HG02588 (cell line): ENCODE data around the gene P3H1.
"Not testable (repeated sequence)": the region's sequence is repeated elsewhere in the genome, so short reads cannot be mapped to it uniquely, and the experiment has no call there.

Source experiments
- ATAC-seq: cut with Tn5 transposase; IDR thresholded peaks from one replicate; pipeline ENCODE4 v1.9.1; 2021; ENCODE audit warnings: mild to moderate bottlenecking, moderate library complexity; ENCODE audit not compliant: unreplicated experiment

Gene P3H1

GRCh38 chr1:42773420-42773819, 6.6 kb upstream of the P3H1 start:
- ATAC-seq = no peak

- ATAC-seq = no peak
These were observed 3.0 kb upstream of the P3H1 start for GRCh38 chr1:42769811-42770210.

GRCh38 chr1:42768172-42768571, 1.3 kb upstream of the P3H1 start:
- no peak for ATAC-seq

GRCh38 chr1:42767510-42768000, 727 bp upstream of the P3H1 start:
- ATAC-seq = peak; percentile 19

GRCh38 chr1:42765832-42766740, 742 bp downstream of the P3H1 start:
- ATAC-seq = peak; percentile 21

- no peak for ATAC-seq
These were observed 1.6 kb downstream of the P3H1 start for GRCh38 chr1:42765269-42765668.

GRCh38 chr1:42762269-42762668, 4.6 kb downstream of the P3H1 start:
- ATAC-seq = no peak

- no peak for ATAC-seq
These were observed 5.3 kb downstream of the P3H1 start for GRCh38 chr1:42761567-42761966.

- ATAC-seq = no peak
These were observed 7.7 kb downstream of the P3H1 start for GRCh38 chr1:42759114-42759513.

GRCh38 chr1:42758641-42759040, 8.2 kb downstream of the P3H1 start:
- ATAC-seq = no peak

GRCh38 chr1:42757892-42758275, 8.9 kb downstream of the P3H1 start:
- ATAC-seq = no peak

- ATAC-seq = no peak
These were observed 9.6 kb downstream of the P3H1 start for GRCh38 chr1:42756956-42757891.

GRCh38 chr1:42753070-42753469, 13.8 kb downstream of the P3H1 start:
- no peak for ATAC-seq

- ATAC-seq = no peak
These were observed 14.5 kb downstream of the P3H1 start for GRCh38 chr1:42752284-42752683.

- not testable (repeated sequence) for ATAC-seq
These were observed 15.2 kb downstream of the P3H1 start for GRCh38 chr1:42751511-42752070.

GRCh38 chr1:42750041-42750440, 16.8 kb downstream of the P3H1 start:
- no peak for ATAC-seq

- no peak for ATAC-seq
These were observed 18.1 kb downstream of the P3H1 start for GRCh38 chr1:42748461-42749410.

- no peak for ATAC-seq
These were observed 18.8 kb downstream of the P3H1 start for GRCh38 chr1:42748021-42748420.

- ATAC-seq = no peak
These were observed 19.7 kb downstream of the P3H1 start for GRCh38 chr1:42747125-42747524.
